Measurements from ENCODE around the gene LRRFIP1.

GRCh38 chr2:237671466-237672138 is 44.2 kb downstream of the LRRFIP1 start:
- TF ChIP-seq REST (IDR thresholded peaks at IDR 0.05; ENCODE audit: borderline replicate concordance): no peak
- no peak for TF ChIP-seq CTCF (IDR thresholded peaks at IDR 0.05; ENCODE audit: poor library complexity, severe bottlenecking)
- TF ChIP-seq POLR2AphosphoS5 (IDR thresholded peaks at IDR 0.05): no peak
- no peak for TF ChIP-seq EZH2 (IDR thresholded peaks at IDR 0.05; ENCODE audit: borderline replicate concordance, insufficient read depth, low read length, poor library complexity, severe bottlenecking)
- TF ChIP-seq RAD21 (conservative IDR thresholded peaks at IDR 0.05): no peak
- TF ChIP-seq MXI1 (conservative IDR thresholded peaks at IDR 0.05; ENCODE audit: poor library complexity, severe bottlenecking): no peak
- TF ChIP-seq TAF1 (IDR thresholded peaks at IDR 0.05; ENCODE audit: low read depth): no peak
- TF ChIP-seq EP300 (conservative IDR thresholded peaks at IDR 0.05; ENCODE audit: poor library complexity, severe bottlenecking): no peak
- no peak for TF ChIP-seq SMC3 (conservative IDR thresholded peaks at IDR 0.05; ENCODE audit: poor library complexity)
